ENCODE data around the gene BCL2L12. TPM values are rescaled to one million over a fixed set of nuclear protein-coding genes. Genes with fewer than 3 reads are reported as not detected.

The BCL2L12 gene
- total and polyA plus RNA-seq, 2 of the 13 experiments (the other 11 are each of a cell fraction or from before 2014, with no cell fraction given), result 26.8 to 40.8 TPM

- TF ChIP-seq ELF1 (CRISPR knock-in tag; IDR thresholded peaks at IDR 0.05), result peak; percentile 68; the same call in 1 of the 2 replicates
- no peak for TF ChIP-seq ZNF841 (CRISPR knock-in tag; IDR thresholded peaks at IDR 0.05; ENCODE audit: borderline replicate concordance)
- TF ChIP-seq HNRNPL (IDR thresholded peaks at IDR 0.05; ENCODE audit: low read depth, low read length), result 0 out of 2 replicates have a peak, but pooled peaks have one; percentile 53
- TF ChIP-seq ATF2 (CRISPR knock-in tag; IDR thresholded peaks at IDR 0.05), result 0 out of 2 replicates have a peak, but pooled peaks have one; percentile 17
- TF ChIP-seq DRAP1 (CRISPR knock-in tag; IDR thresholded peaks at IDR 0.05), result peak; percentile 59
- TF ChIP-seq ZSCAN29 (CRISPR knock-in tag; conservative IDR thresholded peaks at IDR 0.05), result peak; percentile 6; the same call in 1 of the 2 replicates
- peak; percentile 76 for TF ChIP-seq ZFY (CRISPR knock-in tag; IDR thresholded peaks at IDR 0.05)
- TF ChIP-seq ZNF292 (CRISPR knock-in tag; IDR thresholded peaks at IDR 0.05; ENCODE audit: borderline replicate concordance, low read depth), result 0 out of 2 replicates have a peak, but pooled peaks have one; percentile 19
- TF ChIP-seq ZNF619 (CRISPR knock-in tag; IDR thresholded peaks at IDR 0.05), result peak; percentile 47; the same call in 1 of the 2 replicates
- TF ChIP-seq TAF1 (CRISPR knock-in tag; IDR thresholded peaks at IDR 0.05), result peak; percentile 73
- peak; percentile 16 for TF ChIP-seq ASH2L (IDR thresholded peaks at IDR 0.05; ENCODE audit: insufficient read length, low read depth, low read length)
- no peak for TF ChIP-seq PRPF4 (IDR thresholded peaks at IDR 0.05; ENCODE audit: low read depth, low read length, poor library complexity, severe bottlenecking)
- peak; percentile 50; the same call in 1 of the 2 replicates for TF ChIP-seq MEIS2 (CRISPR knock-in tag; IDR thresholded peaks at IDR 0.05)
- peak; percentile 55; the same call in 1 of the 2 replicates for TF ChIP-seq ZBED4 (CRISPR knock-in tag; IDR thresholded peaks at IDR 0.05; ENCODE audit: borderline replicate concordance)
- no peak for TF ChIP-seq NR2F2 (IDR thresholded peaks at IDR 0.05; ENCODE audit: borderline replicate concordance, low read depth)
- TF ChIP-seq TFDP1 (CRISPR knock-in tag; IDR thresholded peaks at IDR 0.05; ENCODE audit: borderline replicate concordance), result peak; percentile 63; the same call in 1 of the 2 replicates
- peak; percentile 28; the same call in 1 of the 2 replicates for TF ChIP-seq MNT (IDR thresholded peaks at IDR 0.05)
- no peak for TF ChIP-seq KMT2A (CRISPR knock-in tag; IDR thresholded peaks at IDR 0.05)
- TF ChIP-seq ZBTB7B (CRISPR knock-in tag; IDR thresholded peaks at IDR 0.05), result 0 out of 2 replicates have a peak, but pooled peaks have one; percentile 31
- TF ChIP-seq ZMYM2 (CRISPR knock-in tag; IDR thresholded peaks at IDR 0.05), result no peak
These were observed 1.3 kb upstream of the BCL2L12 start (continued) for GRCh38 chr19:49664171-49665035.

All from HepG2 (cell line).